IMR-90 (cell line): ENCODE results near the gene PRTFDC1. TPM values are rescaled to one million over a fixed set of nuclear protein-coding genes. Genes with fewer than 3 reads are reported as not detected.
A peak's percentile ranks its signal among the peaks of the same experiment; 100 is the strongest.

ENCODE experiments used
- ATAC-seq: fragments of 200-7000 bp; cut with Tn5 transposase; 2 replicates; pipeline ENCODE4 v1.9.1; 2020; ENCODE audit warnings: low read depth, mild to moderate bottlenecking, moderate library complexity
- BruUV-seq: library from RNA; stranded (reverse); fragments of 400-500 nt; replicated peaks from 2 replicates; lab custom pipeline; 2021; lab: Mats Ljungman, UMichigan
- CTCF ChIA-PET: fragments of 300-600 bp; formaldehyde crosslinking; extraction: SDS; loops from one replicate; lab custom pipeline; 2021; ENCODE audit warnings: antibody characterized with exemption; lab: Yijun Ruan, JAX
- POLR2A ChIA-PET: fragments of 300-600 bp; sonication (Branson Sonifier 250); formaldehyde crosslinking; loops from one replicate; lab custom pipeline; 2022; ENCODE audit warnings: antibody characterized with exemption; ENCODE audit not compliant: unreplicated experiment; lab: Charles Lee
- DNase-seq: peaks from one replicate; pipeline ENCODE4 v3.0.0; 2013
- H2AFZ ChIP-seq: replicated peaks from 2 replicates; pipeline ENCODE3; 2013; ENCODE audit warnings: low read length, mild to moderate bottlenecking; ENCODE audit not compliant: poor library complexity
- H2AK5ac ChIP-seq: 2 replicates; pipeline ENCODE4 v1.6.1; 2013; ENCODE audit warnings: low read depth, low read length, inconsistent platforms
- H2AK9ac ChIP-seq: replicated peaks from 2 replicates; pipeline ENCODE3; 2013; ENCODE audit warnings: mild to moderate bottlenecking, low read depth, low read length, moderate library complexity; ENCODE audit not compliant: poor library complexity
- H2BK120ac ChIP-seq: 2 replicates; pipeline ENCODE4 v1.6.1; 2013; ENCODE audit warnings: low read depth, low read length, inconsistent platforms
- H2BK15ac ChIP-seq: 3 replicates; pipeline ENCODE4 v1.6.1; 2013; ENCODE audit warnings: low read depth, low read length, inconsistent platforms
- H2BK20ac ChIP-seq: 2 replicates; pipeline ENCODE4 v1.6.1; 2013; ENCODE audit warnings: low read depth, mild to moderate bottlenecking, inconsistent platforms, low read length, moderate library complexity
- H2BK5ac ChIP-seq: 2 replicates; pipeline ENCODE4 v1.6.1; 2013; ENCODE audit warnings: mild to moderate bottlenecking, low read depth, low read length, inconsistent platforms; ENCODE audit not compliant: poor library complexity, severe bottlenecking
- H3K14ac ChIP-seq: replicated peaks from 2 replicates; pipeline ENCODE4 v1.6.1; 2013; ENCODE audit warnings: low read depth, low read length, inconsistent platforms
- H3K18ac ChIP-seq: 2 replicates; pipeline ENCODE4 v1.6.1; 2013; ENCODE audit warnings: low read depth, low read length, control low read depth
- H3K23ac ChIP-seq: 2 replicates; pipeline ENCODE4 v1.6.1; 2013; ENCODE audit warnings: low read depth, low read length, inconsistent platforms
- H3K27ac ChIP-seq: 2 replicates; pipeline ENCODE4 v1.5.1; 2013; ENCODE audit warnings: mild to moderate bottlenecking, control low read depth, low read length; ENCODE audit not compliant: insufficient read depth
- H3K27me3 ChIP-seq: 2 replicates; pipeline ENCODE4 v1.6.1; 2013; ENCODE audit warnings: low read length; ENCODE audit not compliant: control insufficient read depth, insufficient read depth
- H3K36me3 ChIP-seq: 2 replicates; pipeline ENCODE4 v1.6.1; 2013; ENCODE audit warnings: low read length, mixed read lengths; ENCODE audit not compliant: control insufficient read depth, insufficient read depth
- H3K4ac ChIP-seq: 2 replicates; pipeline ENCODE4 v1.6.1; 2013; ENCODE audit warnings: low read depth, low read length, inconsistent platforms
- H3K4me1 ChIP-seq: 2 replicates; pipeline ENCODE4 v1.6.1; 2013; ENCODE audit warnings: low read length, mixed read lengths; ENCODE audit not compliant: control insufficient read depth, insufficient read depth
- H3K4me2 ChIP-seq: 2 replicates; pipeline ENCODE4 v1.6.1; 2013; ENCODE audit warnings: low read depth, mild to moderate bottlenecking, control low read depth, low read length, moderate library complexity
- H3K4me3 ChIP-seq: 2 replicates; pipeline ENCODE4 v1.5.1; 2013; ENCODE audit warnings: low read depth, mild to moderate bottlenecking, control low read depth, low read length, moderate library complexity; ENCODE audit not compliant: insufficient read depth
- H3K56ac ChIP-seq: 2 replicates; pipeline ENCODE4 v1.6.1; 2013; ENCODE audit warnings: low read length, inconsistent platforms; ENCODE audit not compliant: insufficient read depth; ENCODE audit errors: extremely low read depth
- H3K79me1 ChIP-seq, 2 experiments: 2 replicates each; pipeline ENCODE4 v1.6.1; 2013; ENCODE audit warnings: low read length in 2 of 2, inconsistent platforms in 1 of 2, low read depth in 1 of 2
- H3K9ac ChIP-seq: 2 replicates; pipeline ENCODE4 v1.6.1; 2013; ENCODE audit warnings: low read depth, low read length, control low read depth
- H3K9me1 ChIP-seq: 2 replicates; pipeline ENCODE4 v1.6.1; 2013; ENCODE audit warnings: low read length, inconsistent platforms; ENCODE audit not compliant: insufficient read depth
- H3K9me3 ChIP-seq: 2 replicates; pipeline ENCODE4 v1.6.1; 2013; ENCODE audit warnings: low read length; ENCODE audit not compliant: control insufficient read depth, insufficient read depth
- H4K20me1 ChIP-seq: 2 replicates; pipeline ENCODE4 v1.6.1; 2013; ENCODE audit warnings: low read length, inconsistent platforms; ENCODE audit not compliant: insufficient read depth
- H4K5ac ChIP-seq: 2 replicates; pipeline ENCODE4 v1.6.1; 2013; ENCODE audit warnings: mild to moderate bottlenecking, low read depth, low read length, control low read depth
- H4K8ac ChIP-seq, 2 experiments: 2 replicates each; pipeline ENCODE4 v1.6.1; 2013; ENCODE audit warnings: low read depth in 2 of 2, low read length in 2 of 2, control low read depth in 1 of 2, inconsistent platforms in 1 of 2
- H4K91ac ChIP-seq: 2 replicates; pipeline ENCODE4 v1.6.1; 2013; ENCODE audit warnings: low read depth, low read length, inconsistent platforms; ENCODE audit not compliant: insufficient read depth
- MXI1 ChIP-seq: IDR thresholded peaks from 2 replicates; pipeline ENCODE4 v1.6.1; 2012; ENCODE audit warnings: low read depth, mild to moderate bottlenecking, low read length, moderate library complexity, borderline replicate concordance
- WGBS, 2 experiments: methylation state at CpG; one replicate each; pipeline versions ENCODE4 v1.1.5 to v1.1.7; 2013; ENCODE audit warnings: missing lambda C conversion rate in 2 of 2; ENCODE audit not compliant: insufficient read length in 1 of 2; ENCODE audit errors: extremely low coverage in 2 of 2; 5-methylcytosine and 5-hydroxymethylcytosine counted together
- dilution Hi-C: fragments of 300-500 bp; cut with HindIII; formaldehyde crosslinking; loops from one replicate; pipeline ENCODE4 v1.14.3; 2018; ENCODE audit warnings: low sequenced_read_pairs; ENCODE audit not compliant: unreplicated experiment
- in situ Hi-C: fragments of 300-500 bp; cut with MboI; formaldehyde crosslinking; loops from 3 replicates; pipeline ENCODE4 v1.14.3; 2019; ENCODE audit warnings: low sequenced_read_pairs, inconsistent platforms, mixed read lengths
- intact Hi-C: fragments of 100-400 bp; cut with micrococcal nuclease; formaldehyde crosslinking; loops from 2 replicates; pipeline ENCODE4 v1.10.0; 2022
- polyA plus RNA-seq, 3 experiments: library from polyadenylated mRNA; depleted of rRNA; stranded (reverse); fragments of >200 nt; gene quantifications; 2 replicates each; pipeline ENCODE4 v1.2.3, GENCODE V29; 2012; ENCODE audit warnings: low replicate concordance in 1 of 3
- total RNA-seq: library from RNA; depleted of rRNA; stranded (reverse); fragments of >200 nt; gene quantifications from 2 replicates; pipeline ENCODE4 v1.2.3, GENCODE V29; 2012
- TF ChIP-seq, protein P1 (sequence below): fragments of 150-350 bp; IDR thresholded peaks from 2 replicates; pipeline ENCODE4 v1.6.1; 2017; ENCODE audit warnings: mild to moderate bottlenecking, antibody characterized with exemption, low read length, low read depth

The PRTFDC1 gene
- total and polyA plus RNA-seq, 2 of the 4 experiments (the other 2 are of a cell fraction), result 12.3 to 17.9 TPM

DNA sequence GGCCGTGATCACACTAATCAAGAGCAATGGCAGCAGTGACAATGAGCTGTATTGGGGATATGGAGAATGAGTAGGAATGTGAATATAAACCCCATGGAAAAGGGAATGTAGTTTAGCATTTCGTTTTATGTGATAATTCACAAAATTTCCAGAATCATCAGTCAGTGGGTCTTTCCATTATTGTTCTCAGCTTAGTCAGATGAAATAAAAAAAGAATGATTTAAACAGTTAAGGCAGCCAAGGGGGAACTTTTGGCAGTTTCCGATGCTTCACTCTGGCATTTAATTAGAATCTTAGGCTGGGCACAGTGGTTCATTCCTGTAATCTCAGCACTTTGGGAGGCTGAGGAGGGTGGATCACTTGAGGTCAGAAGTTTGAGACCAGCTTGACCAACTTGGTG lies 86.6 kb downstream of the PRTFDC1 start:
- H3K23ac ChIP-seq, result peak overlapping the region; percentile 79
- H4K5ac ChIP-seq, result peak overlapping the region; percentile 45; the same call in 1 of the 2 replicates
- ChIA-PET POLR2A (no interaction called here), CTCF (interaction anchor here (1.0 kb wide), 1 partner anchor 37 kb away, joined by 3 read pairs; no protein-coding TSS in a partner anchor)
- peak overlapping the region; percentile 54; the same call in 1 of the 2 replicates for H3K4ac ChIP-seq
- H4K8ac ChIP-seq, result 0 out of 4 replicates have a peak overlapping the region, but pooled peaks of 1 of the 2 experiments have one; percentile 53
- 0 out of 2 replicates have a peak overlapping the region, but pooled peaks have one; percentile 13 for H4K91ac ChIP-seq
- peak overlapping the region; percentile 57; the same call in 1 of the 2 replicates for H3K18ac ChIP-seq
- no peak for TF ChIP-seq MXI1
- TF ChIP-seq, protein P1, sequence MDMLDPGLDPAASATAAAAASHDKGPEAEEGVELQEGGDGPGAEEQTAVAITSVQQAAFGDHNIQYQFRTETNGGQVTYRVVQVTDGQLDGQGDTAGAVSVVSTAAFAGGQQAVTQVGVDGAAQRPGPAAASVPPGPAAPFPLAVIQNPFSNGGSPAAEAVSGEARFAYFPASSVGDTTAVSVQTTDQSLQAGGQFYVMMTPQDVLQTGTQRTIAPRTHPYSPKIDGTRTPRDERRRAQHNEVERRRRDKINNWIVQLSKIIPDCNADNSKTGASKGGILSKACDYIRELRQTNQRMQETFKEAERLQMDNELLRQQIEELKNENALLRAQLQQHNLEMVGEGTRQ, result no peak
- peaks cover 0 to 4% of the 10 kb centered on the region in 2 experiments; a peak in 1 of 4 replicates for H3K79me1 ChIP-seq
- H2AFZ ChIP-seq, result peak overlapping the region; percentile 62
- no peaks in the 10 kb centered on the region for H4K20me1 ChIP-seq
- 50% methylated on average over 1 of the region's 3 CpGs; no CpG with 5 or more reads in 1 of the 2 experiments for WGBS, 2 experiments
- no peak overlapping the region for H3K56ac ChIP-seq
- H3K9me3 ChIP-seq, result no peaks in the 10 kb centered on the region
- H3K14ac ChIP-seq, result peak overlapping the region; percentile 93
- BruUV-seq, result no TSS peak
- ATAC-seq (no peak), DNase-seq (no peak)
- H3K36me3 ChIP-seq, result no peaks in the 10 kb centered on the region
- H3K4me1 ChIP-seq, result peaks cover 9% of the 10 kb centered on the region
- peak overlapping the region; percentile 22; the same call in 1 of the 2 replicates for H2BK120ac ChIP-seq
- peaks cover 11% of the 10 kb centered on the region for H3K9me1 ChIP-seq
- H2AK9ac ChIP-seq, result no peak overlapping the region
- peak overlapping the region; percentile 97 for H2AK5ac ChIP-seq
- no peak overlapping the region for H3K4me2 ChIP-seq
- H2BK20ac ChIP-seq, result peak overlapping the region; percentile 87
- H3K4me3 ChIP-seq, result no peak overlapping the region
- no peak overlapping the region for H3K27ac ChIP-seq
- intact Hi-C loops, result no loop called here
- dilution Hi-C loops, result no loop called here
- no peaks in the 10 kb centered on the region for H3K27me3 ChIP-seq
- H3K9ac ChIP-seq, result no peak overlapping the region
- H2BK15ac ChIP-seq, result peak overlapping the region; percentile 23; the same call in 1 of the 3 replicates
- H2BK5ac ChIP-seq, result peak overlapping the region; percentile 31
- in situ Hi-C loops, result no loop called here
